ENCODE measurements around the gene GBX2. TPM values are rescaled to one million over a fixed set of nuclear protein-coding genes. Genes with fewer than 3 reads are reported as not detected.

The GBX2 gene
- total and polyA plus RNA-seq, 2 of the 8 experiments (the other 6 are each of a cell fraction or from before 2014, with no cell fraction given): 0.38 to 0.89 TPM

GRCh38 chr2:236121546-236121945, 46.6 kb downstream of the GBX2 start (continued):
- TF ChIP-seq, protein P1, sequence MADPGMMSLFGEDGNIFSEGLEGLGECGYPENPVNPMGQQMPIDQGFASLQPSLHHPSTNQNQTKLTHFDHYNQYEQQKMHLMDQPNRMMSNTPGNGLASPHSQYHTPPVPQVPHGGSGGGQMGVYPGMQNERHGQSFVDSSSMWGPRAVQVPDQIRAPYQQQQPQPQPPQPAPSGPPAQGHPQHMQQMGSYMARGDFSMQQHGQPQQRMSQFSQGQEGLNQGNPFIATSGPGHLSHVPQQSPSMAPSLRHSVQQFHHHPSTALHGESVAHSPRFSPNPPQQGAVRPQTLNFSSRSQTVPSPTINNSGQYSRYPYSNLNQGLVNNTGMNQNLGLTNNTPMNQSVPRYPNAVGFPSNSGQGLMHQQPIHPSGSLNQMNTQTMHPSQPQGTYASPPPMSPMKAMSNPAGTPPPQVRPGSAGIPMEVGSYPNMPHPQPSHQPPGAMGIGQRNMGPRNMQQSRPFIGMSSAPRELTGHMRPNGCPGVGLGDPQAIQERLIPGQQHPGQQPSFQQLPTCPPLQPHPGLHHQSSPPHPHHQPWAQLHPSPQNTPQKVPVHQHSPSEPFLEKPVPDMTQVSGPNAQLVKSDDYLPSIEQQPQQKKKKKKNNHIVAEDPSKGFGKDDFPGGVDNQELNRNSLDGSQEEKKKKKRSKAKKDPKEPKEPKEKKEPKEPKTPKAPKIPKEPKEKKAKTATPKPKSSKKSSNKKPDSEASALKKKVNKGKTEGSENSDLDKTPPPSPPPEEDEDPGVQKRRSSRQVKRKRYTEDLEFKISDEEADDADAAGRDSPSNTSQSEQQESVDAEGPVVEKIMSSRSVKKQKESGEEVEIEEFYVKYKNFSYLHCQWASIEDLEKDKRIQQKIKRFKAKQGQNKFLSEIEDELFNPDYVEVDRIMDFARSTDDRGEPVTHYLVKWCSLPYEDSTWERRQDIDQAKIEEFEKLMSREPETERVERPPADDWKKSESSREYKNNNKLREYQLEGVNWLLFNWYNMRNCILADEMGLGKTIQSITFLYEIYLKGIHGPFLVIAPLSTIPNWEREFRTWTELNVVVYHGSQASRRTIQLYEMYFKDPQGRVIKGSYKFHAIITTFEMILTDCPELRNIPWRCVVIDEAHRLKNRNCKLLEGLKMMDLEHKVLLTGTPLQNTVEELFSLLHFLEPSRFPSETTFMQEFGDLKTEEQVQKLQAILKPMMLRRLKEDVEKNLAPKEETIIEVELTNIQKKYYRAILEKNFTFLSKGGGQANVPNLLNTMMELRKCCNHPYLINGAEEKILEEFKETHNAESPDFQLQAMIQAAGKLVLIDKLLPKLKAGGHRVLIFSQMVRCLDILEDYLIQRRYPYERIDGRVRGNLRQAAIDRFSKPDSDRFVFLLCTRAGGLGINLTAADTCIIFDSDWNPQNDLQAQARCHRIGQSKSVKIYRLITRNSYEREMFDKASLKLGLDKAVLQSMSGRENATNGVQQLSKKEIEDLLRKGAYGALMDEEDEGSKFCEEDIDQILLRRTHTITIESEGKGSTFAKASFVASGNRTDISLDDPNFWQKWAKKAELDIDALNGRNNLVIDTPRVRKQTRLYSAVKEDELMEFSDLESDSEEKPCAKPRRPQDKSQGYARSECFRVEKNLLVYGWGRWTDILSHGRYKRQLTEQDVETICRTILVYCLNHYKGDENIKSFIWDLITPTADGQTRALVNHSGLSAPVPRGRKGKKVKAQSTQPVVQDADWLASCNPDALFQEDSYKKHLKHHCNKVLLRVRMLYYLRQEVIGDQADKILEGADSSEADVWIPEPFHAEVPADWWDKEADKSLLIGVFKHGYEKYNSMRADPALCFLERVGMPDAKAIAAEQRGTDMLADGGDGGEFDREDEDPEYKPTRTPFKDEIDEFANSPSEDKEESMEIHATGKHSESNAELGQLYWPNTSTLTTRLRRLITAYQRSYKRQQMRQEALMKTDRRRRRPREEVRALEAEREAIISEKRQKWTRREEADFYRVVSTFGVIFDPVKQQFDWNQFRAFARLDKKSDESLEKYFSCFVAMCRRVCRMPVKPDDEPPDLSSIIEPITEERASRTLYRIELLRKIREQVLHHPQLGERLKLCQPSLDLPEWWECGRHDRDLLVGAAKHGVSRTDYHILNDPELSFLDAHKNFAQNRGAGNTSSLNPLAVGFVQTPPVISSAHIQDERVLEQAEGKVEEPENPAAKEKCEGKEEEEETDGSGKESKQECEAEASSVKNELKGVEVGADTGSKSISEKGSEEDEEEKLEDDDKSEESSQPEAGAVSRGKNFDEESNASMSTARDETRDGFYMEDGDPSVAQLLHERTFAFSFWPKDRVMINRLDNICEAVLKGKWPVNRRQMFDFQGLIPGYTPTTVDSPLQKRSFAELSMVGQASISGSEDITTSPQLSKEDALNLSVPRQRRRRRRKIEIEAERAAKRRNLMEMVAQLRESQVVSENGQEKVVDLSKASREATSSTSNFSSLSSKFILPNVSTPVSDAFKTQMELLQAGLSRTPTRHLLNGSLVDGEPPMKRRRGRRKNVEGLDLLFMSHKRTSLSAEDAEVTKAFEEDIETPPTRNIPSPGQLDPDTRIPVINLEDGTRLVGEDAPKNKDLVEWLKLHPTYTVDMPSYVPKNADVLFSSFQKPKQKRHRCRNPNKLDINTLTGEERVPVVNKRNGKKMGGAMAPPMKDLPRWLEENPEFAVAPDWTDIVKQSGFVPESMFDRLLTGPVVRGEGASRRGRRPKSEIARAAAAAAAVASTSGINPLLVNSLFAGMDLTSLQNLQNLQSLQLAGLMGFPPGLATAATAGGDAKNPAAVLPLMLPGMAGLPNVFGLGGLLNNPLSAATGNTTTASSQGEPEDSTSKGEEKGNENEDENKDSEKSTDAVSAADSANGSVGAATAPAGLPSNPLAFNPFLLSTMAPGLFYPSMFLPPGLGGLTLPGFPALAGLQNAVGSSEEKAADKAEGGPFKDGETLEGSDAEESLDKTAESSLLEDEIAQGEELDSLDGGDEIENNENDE (IDR thresholded peaks at IDR 0.05; ENCODE audit: insufficient replicate concordance, low read length): no peak

All from H1 (cell line).